ENCODE data around the gene GCC2. TPM values are rescaled to one million over a fixed set of nuclear protein-coding genes. Genes with fewer than 3 reads are reported as not detected.
A peak's percentile ranks its signal among the peaks of the same experiment; 100 is the strongest.
"Not testable (repeated sequence)": the region's sequence is repeated elsewhere in the genome, so short reads cannot be mapped to it uniquely, and the experiment has no call there.

Gene GCC2, protein sequence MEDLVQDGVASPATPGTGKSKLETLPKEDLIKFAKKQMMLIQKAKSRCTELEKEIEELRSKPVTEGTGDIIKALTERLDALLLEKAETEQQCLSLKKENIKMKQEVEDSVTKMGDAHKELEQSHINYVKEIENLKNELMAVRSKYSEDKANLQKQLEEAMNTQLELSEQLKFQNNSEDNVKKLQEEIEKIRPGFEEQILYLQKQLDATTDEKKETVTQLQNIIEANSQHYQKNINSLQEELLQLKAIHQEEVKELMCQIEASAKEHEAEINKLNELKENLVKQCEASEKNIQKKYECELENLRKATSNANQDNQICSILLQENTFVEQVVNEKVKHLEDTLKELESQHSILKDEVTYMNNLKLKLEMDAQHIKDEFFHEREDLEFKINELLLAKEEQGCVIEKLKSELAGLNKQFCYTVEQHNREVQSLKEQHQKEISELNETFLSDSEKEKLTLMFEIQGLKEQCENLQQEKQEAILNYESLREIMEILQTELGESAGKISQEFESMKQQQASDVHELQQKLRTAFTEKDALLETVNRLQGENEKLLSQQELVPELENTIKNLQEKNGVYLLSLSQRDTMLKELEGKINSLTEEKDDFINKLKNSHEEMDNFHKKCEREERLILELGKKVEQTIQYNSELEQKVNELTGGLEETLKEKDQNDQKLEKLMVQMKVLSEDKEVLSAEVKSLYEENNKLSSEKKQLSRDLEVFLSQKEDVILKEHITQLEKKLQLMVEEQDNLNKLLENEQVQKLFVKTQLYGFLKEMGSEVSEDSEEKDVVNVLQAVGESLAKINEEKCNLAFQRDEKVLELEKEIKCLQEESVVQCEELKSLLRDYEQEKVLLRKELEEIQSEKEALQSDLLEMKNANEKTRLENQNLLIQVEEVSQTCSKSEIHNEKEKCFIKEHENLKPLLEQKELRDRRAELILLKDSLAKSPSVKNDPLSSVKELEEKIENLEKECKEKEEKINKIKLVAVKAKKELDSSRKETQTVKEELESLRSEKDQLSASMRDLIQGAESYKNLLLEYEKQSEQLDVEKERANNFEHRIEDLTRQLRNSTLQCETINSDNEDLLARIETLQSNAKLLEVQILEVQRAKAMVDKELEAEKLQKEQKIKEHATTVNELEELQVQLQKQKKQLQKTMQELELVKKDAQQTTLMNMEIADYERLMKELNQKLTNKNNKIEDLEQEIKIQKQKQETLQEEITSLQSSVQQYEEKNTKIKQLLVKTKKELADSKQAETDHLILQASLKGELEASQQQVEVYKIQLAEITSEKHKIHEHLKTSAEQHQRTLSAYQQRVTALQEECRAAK (N-terminal part only)
- total RNA-seq (2014; rRNA removed; shearing (Covaris generic)) = 12.9 and 19.8 TPM in 2 replicates

DNA sequence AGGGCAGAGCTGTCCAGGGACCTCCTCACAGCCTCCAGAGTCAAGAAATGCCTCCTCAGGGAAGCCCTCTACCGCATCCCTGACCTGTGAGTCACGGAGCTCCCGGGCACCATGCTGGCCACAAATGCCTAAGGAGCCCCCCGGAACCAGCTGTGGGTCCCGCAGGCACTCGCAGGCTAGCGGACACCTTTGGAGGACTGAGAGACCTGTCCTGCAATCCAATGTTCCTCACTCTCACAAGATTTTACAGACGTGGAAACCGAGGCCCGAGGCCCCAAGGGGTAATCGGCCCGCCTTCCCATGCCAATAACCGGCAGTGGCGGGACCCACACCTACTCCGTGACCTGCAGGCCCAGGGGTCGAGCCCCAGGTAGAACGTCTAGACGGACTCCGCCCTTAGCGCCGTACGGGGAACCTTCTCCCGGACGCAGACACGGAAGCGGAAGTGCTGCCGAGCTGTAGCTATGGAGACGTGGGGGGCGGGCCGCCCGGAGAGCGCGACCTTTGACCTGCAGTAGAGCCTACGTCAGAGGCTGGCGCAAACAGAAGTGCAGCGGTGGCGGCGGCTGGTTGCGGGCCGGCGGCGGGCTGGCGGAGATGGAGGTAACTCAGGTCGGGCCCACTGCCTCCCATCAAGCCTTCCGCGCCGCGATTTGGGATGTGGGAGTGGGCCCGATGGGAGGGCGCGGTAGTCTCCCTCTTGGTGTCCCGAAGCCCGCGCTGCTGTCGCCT is at the start of gene GCC2:
TSS of gene GCC2 (plus strand) at position 529 of the 732 bp plus-strand sequence. CDS start at position 598, 69 bp downstream.
- DNase-seq (ENCODE audit: low read depth) = peak; percentile 94

DNA sequence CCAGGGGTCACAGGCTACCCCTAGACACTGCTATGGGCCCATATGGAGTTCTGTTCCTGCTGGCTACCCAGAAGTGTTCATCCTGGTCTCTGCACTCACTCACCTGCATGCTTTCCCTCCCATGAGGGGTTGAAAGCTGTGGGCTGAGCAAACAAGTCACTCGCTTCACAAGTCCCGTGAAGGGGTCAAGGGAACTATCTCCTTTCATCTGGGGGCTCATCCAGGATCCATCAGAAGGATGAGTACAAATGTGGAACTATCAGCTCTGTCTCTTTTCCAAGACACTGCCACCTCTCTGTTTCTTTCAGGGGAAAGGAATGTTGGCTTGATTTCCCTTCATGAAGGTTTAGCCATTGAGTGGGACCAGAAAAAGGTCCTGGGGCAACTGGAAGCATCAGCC is 49.5 kb upstream of the GCC2 start:
- no peak for DNase-seq (ENCODE audit: low read depth)

DNA sequence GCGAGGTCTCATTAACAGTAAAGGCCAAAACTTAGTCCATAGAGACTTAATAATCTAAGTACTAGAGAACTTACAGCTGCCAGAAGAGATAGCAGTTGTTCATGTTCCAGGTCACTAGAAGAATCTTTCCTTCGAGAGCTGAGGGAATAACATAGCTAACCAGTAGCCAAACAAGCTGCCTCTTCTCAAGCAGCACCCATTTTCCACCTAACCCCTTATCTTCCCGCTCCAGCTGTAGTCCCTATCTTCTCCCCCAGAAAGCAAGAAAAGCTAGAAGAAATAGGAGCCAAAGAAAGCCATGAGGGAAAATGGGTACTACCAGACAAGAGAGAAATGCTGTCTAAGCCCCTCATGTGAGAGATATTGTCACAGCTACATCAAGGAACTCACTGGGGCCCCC is 47.2 kb upstream of the GCC2 start:
- no peak for DNase-seq (ENCODE audit: low read depth)

DNA sequence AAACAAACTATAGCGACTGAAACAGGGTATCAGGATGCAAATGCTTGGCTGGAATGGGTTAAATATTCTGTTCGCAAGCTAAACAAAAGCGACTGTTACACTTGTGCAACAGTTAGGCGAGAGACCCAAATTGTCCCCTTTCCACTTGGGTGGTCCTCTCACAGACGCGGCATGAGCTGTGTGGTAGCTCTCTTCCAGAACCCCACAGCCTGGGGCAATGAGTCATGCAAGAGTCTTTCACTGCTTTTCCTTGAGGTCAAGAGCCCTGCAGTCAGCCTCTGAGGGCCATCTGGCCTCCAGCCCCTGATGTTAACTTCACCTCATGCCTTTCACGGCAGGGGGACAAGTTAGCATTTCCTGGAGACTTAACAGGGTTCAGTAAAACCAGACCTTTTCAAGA is 45.5 kb upstream of the GCC2 start:
- peak; percentile 51 for DNase-seq (ENCODE audit: low read depth)

DNA sequence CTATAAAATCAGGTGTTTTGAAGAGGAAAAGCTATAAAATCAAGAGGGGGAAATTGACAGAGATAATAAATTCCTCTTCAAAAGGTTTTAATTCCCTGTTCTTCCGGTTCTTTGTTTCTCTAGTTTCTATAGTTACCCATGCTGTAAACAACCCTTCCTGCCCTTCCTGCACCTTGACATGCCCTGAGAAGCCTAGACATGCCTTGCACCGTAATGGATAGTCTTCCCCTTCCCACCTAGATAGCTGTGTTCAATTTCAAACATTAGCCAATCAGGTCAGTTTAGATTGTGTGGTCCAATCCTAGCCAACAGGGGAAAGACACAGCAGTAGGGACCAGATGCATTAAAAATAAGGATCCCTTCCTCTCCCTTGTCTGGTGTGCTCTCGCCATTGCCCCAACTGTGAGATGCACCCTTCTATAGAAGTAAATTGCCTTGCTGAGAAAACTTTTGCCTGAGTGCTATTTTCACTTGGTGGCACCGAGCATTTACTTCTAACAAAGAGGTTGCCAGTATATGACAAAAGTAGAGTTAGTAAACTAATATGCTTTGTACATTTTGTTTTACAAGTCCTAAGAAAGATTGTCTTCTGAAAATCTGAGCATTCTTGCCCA is 44.1 kb upstream of the GCC2 start:
- DNase-seq (ENCODE audit: low read depth) = no peak

DNA sequence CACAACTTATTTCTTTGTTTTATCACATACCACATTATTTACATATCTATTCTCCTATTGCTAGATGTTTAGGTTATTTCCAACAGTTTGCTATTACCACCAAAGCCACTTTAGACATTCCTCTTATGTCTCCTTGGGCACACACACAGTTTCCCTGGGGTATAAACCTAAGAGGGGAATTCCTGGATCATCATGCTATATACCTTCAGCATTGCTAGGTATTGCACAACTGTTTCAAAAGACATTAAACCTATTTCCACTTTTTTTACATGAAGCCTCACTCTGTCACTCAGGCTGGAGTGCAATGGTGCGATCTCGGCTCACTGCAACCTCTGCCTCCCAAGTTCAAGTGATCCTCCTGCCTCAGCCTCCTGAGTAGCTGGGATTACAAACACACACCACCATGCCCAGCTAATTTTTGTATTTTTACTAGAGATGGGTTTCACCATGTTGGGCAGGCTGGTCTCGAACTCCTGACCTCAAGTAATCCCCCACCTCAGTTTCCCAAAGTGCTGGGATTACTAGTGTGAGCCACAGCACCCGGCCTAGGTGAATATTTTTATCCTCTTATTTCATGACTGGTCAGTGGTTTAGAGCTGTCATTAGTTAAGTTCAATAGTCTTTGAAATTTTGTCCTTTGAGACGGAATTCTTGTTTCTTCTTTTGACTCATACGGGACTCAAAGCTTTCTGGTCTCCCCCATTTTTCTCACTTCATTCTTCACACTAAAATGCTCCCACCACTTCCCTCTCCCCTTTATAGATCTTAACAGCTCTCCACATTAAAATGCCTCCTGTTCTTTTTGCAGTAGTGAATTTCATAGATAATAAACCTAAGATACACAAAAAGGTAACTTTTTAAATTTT is 40.9 kb upstream of the GCC2 start:
- no peak for DNase-seq (ENCODE audit: low read depth)

DNA sequence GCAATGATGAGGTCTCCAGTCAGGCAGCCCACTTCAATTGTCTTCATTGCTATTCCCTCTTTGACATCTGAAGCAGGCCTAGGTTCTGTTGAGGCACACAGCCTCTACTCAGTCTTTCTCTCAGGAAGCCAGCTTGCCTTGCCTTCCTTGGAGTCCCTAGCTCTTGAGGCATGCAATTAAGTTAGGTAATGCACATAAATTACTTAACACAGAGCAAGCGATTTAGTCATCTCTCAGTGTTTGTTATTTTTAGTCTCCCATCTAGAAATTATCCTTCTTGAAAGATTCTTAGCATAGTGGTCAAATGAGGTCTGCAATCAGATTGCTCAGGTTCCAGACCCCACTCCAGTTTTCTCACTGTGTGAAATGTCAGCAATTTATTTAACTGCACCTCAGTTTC is 39.2 kb upstream of the GCC2 start:
- peak; percentile 45 for DNase-seq (ENCODE audit: low read depth)

DNA sequence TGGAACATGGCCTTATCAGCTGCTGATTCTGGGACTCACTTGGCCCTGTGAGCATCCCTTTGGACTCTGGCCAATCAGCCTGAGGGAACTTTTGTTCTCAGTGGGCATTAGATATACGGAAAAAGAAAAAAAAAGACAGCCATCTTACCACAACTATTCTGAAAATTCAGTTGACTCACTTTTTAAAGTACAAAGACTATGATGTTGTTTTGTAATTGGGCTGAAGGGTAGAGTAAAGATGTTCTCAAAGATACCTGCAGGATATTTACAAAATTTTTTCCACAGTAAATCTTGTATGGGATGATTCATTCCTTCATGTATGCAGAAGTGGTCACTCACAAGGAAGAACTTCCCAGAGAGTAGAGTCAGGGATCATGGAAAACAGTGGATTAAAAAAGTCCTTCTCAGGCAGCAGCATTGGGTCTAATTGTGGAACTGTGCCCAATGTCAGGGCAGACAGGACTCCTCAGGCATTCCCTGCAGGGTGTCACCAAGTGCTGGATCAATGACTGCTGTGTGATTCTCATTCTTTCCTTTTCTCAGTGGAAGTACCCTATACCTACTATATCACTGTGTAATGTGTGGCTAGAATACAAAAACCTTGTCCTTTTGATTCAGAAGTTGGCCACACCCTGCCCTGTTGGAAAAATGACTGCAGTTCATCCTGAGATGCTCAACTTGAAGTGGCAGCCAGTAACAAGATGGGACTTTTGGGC is 35.9 kb upstream of the GCC2 start:
- DNase-seq (ENCODE audit: low read depth) = peak; percentile 94

DNA sequence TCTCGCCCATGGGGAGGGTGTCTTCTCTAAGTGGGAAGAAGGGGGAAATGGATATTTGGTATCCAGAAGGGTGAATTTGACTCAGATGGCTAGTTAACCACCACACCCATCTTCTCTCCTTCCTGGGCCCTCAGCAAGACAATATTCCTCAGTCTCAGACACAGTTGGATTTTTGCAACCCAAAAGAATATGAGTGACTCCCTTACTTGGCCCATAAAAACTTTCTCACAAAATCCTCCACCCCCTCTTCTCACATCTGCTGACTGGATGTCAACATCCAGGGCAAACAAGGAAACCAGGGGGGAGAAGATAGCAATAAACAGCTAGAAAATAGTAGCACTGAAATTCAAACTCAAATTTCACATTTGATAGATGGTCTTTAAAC is 35.3 kb upstream of the GCC2 start:
- DNase-seq (ENCODE audit: low read depth) = no peak

DNA sequence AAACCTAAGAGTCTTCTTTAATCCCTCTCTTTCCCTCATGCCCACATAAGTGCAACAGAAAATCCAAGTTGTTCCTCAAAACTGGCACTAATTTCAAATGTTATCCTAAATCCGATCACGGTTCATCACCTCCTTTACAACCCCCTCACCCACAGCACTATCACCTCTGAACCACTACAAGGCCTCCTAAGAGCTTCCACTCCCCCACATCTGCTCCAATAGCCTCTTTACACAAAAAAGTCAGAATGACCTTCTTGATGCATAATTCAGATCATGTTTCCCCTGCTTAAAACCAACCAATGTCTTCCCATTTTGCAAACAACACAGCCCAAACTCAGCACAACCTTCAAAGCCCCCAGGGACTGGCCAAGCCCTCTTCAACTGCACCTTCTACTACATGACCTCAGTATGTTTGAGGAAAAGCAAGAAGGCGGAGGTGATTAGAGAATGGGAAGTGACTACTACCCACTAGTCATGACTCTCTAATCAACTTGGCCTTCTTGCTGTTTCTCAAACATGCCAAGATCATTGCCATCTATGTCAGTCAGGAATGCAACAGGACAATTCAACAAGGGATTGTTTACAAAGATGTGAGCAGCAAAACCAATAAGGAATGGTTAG is 34.6 kb upstream of the GCC2 start:
- no peak for DNase-seq (ENCODE audit: low read depth)

DNA sequence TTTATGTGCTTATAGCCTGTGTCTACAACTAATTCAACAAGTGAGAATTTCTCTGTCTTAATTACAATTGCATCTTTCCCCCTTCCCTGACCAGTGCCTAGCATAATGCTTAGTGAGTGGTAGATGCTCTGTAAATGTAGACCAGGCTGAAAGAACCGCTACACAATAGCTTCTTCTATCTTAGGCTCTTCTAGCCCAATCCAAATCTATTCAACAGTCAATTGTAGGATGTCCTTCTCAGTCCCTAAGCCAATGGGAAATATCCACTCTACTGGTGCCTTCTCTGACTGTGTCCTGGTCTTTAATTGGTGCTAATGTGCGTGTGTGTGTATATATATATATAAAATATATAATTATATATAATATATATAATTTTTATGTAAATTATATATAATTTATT is 34.1 kb upstream of the GCC2 start:
- no peak for DNase-seq (ENCODE audit: low read depth)

DNA sequence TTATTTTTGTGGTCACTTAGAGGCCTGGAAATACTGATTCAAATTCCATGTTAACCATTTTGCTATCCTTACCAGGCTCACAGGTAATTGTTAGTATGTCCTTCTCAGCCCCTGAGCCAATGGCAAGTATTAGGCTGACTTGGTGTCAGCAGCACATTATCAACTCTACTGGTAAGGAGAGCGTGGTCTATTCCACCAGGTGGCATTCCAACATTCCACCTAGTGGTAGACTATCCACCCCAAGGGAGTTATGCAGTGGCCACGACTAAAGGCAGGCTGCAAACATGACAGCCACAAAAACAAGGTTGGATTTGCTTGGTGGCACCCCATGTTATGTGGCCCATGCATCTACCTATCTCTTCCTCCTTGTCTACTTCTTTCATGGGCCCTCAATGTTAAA is 31.8 kb upstream of the GCC2 start:
- no peak for DNase-seq (ENCODE audit: low read depth)

DNA sequence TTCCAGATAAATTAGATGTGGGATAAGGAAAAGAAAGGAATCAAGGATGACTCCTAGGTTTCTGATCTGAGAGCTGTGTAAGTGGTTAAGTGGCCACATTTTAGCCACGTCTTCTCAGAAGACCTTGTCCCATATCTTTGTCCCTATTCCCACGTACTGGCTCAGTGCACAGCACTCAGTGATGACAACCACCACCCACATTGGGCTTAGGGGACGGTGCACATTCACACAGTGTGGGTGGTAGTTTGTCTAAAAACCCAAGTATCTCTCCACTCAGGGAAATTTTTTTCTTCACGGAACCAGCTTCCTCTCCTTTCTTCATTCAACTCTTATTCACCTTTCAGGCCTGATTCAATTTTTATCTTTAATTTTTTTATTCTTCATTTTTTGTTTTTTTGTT is 30.6 kb upstream of the GCC2 start:
- no peak for DNase-seq (ENCODE audit: low read depth)

DNA sequence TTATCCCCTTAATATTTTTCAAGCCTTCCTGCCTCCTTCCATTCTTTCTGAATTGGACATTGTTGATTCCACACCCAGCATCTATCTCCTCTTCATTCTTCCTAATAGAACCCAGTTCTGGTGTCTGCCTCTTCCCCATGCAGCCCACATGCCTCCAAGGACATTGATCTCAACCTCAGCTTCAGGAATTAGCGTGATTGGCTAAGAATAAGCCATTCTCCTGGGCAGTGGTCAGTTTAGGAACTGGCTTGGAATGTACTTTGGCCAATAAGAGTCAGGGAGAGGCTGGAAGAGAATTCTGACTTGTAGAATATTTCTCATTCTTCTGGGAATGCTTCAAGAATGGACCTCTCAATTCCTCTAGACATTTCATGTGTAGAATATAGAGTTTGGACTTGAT is 25.9 kb upstream of the GCC2 start:
- no peak for DNase-seq (ENCODE audit: low read depth)

DNA sequence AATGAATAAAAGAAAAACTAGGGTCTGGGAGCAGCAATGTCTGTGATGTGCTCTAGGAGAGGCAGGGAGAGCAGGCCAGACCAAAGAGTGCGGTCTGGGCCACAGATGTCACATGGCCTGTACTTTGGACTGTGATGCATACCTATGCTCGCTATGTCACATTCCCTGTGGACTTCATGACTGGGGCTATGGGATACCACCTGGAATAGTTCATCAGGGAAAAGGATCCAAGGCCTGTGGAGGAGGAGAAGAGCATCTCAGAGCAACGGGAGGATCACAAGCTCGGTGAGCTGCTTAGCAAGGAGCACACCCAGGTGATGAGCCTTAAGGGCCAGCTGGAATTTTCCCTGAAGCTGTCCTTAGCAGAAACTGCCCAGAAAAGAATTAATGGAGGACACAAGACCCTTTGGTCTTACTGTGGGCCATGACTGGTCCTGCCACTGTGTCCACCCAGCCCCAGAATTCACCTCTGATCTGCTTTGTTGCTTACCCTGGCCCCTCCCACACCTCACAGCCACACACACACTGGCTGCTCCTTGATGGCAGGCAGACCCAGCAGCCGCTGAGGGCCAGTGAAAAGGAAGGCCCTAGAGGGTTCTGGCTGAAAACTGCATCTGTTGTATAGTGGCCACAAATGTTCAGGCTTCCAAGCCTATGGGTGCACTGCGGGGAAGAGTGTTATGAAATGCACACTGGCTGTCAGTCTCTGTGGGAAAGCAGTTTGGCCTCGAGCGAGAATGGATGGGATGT is 25.3 kb upstream of the GCC2 start:
- DNase-seq (ENCODE audit: low read depth) = no peak

DNA sequence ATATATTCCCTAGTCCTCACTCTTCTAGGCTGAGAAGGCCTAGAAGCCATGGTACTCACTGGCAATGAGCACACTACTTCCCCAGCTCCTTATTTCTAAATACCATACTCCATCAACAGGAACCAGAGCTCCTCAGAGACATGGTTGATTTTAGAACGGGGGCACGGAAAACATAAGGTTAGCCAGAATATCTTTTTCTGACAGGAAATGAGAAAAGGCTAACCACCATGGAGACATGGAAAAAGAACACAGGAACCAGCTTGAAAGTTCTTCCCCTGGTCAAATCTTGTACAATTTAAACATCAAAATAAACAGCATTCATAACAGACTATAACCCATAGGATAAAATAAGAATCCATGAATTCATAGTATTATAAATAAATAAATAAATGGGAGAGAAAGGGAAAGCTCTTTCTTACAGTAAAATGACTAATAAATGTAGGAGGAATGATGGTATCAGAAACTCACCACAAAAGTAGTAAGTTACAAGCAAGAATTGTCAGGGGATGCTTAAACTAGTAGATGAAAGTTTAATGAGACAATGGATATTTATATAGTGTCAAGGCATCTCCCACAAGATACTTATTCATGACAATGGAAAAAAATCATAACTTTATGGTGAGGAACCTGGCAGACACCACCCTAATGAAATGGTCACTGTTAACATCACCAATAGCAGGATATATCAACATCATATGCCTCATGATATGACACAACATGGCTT is 20.6 kb upstream of the GCC2 start:
- DNase-seq (ENCODE audit: low read depth) = no peak

DNA sequence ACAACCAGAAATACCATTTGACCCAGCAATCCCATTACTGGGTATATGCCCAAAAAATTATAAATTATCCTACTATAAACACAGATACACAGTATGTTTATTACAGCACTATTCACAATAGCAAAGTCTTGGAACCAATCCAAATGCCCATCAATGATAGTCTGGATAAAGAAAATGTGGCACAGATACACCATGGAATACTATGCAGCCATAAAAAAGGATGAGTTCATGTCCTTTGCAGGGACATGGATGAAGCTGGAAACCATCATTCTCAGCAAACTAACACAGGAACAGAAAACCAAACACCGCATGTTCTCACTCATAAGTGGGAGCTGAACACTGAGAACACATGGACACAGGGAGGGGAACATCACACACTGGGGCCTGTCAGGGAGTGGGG is 13.4 kb upstream of the GCC2 start:
- not testable (repeated sequence) for DNase-seq (ENCODE audit: low read depth)

Data from Daoy (cell line).